Tibial nerve (tissue), 4 donors: ENCODE measurements around the gene ANKRD53.

Source experiments
- CTCF ChIP-seq, 5 experiments: fragments of 200-600 bp in 3 of 5; fragments of 450-650 bp in 2 of 5; sonication (generic) in 3 of 5; IDR thresholded peaks; one replicate each; pipeline ENCODE4 v1.5.1; 2016 to 2019; ENCODE audit warnings: antibody characterized with exemption in 5 of 5, mild to moderate bottlenecking in 3 of 5, moderate library complexity in 2 of 5
- EP300 ChIP-seq, 2 donors: sonication (generic); formaldehyde crosslinking; IDR thresholded peaks; one replicate each; pipeline ENCODE4 v1.6.1; 2017; ENCODE audit warnings: antibody characterized with exemption in 2 of 2, mild to moderate bottlenecking in 1 of 2
- POLR2A ChIP-seq, 2 donors: fragments of 450-650 bp; IDR thresholded peaks; one replicate each; pipeline ENCODE4 v1.6.1; 2017; ENCODE audit warnings: antibody characterized with exemption in 2 of 2, mild to moderate bottlenecking in 2 of 2, moderate library complexity in 2 of 2

DNA sequence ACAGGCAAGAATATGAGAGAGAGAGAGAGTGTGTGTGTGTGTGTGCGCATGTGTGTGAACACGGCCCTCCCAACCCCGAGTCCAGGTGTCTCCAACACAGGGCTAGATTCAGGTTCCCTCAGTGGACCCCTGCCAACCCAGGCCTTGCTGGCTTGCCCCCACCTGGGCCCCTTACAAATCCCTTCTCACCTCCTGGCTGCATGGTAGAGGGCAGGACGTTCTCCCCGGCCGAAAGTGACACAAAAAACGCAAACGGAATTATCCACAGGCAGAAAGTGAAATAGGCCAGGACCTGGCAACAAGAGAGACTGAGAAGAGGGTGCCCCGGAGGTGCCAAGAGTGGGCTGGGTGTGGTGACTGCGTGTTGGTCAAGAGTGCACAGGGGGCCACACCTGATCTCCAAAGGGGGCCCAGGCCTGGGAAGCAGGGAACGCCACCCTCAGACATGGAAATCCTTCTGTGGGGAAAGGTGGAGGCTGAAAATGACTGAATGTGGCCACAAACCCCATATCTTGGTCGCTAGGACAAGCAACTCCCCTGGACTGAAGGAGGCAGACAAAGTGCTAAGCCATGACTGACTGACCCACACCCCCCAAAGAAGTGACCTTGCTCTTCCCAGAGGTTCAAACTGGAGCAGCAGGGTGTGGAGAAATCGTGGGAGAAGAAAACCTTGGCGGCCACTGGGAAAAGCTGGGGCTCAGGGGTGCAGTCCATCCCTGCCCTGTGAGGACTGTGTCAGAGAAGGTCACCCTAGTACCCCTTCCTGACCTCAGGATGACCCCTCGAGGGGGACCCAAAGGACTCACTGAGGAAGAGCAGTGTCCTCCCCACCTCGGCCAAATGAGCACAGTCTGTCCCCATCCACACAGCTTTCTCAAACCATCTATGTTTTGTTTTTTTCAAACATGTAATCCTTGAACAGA lies 10.6 kb downstream of the ANKRD53 start:
- TF ChIP-seq POLR2A (IDR thresholded peaks at IDR 0.05), result no peak
- no peak for TF ChIP-seq CTCF (IDR thresholded peaks at IDR 0.05)
- no peak for TF ChIP-seq EP300 (IDR thresholded peaks at IDR 0.05)
